GM23338 (cell line): Measurements from ENCODE around the gene ANO6. TPM values are rescaled to one million over a fixed set of nuclear protein-coding genes. Genes with fewer than 3 reads are reported as not detected.

Experiments used
- EZH2phosphoT487 ChIP-seq: fragments of 200-600 bp; sonication (generic); IDR thresholded peaks from one replicate; pipeline ENCODE4 v1.8.1; 2018; ENCODE audit warnings: antibody characterized with exemption; ENCODE audit not compliant: unreplicated experiment
- JUNB ChIP-seq: IDR thresholded peaks from one replicate; pipeline ENCODE4 v1.6.1; 2016; ENCODE audit warnings: antibody characterized with exemption; ENCODE audit not compliant: unreplicated experiment
- ZNF331 ChIP-seq: fragments of 250-450 bp; sonication (Bioruptor Pico); IDR thresholded peaks from 2 replicates; pipeline ENCODE4 v1.5.0; 2020; ENCODE audit warnings: low read depth, mild to moderate bottlenecking, moderate library complexity
- ZNF462 ChIP-seq: fragments of 250-450 bp; sonication (Bioruptor Pico); IDR thresholded peaks from 2 replicates; pipeline ENCODE4 v1.5.0; 2020; ENCODE audit warnings: mild to moderate bottlenecking, moderate library complexity
- polyA plus RNA-seq: library from polyadenylated mRNA; unstranded; fragments of >200 nt; fragmentation: Nextera tagmentation; extraction: Ambion mirVana; gene quantifications from 2 replicates; pipeline ENCODE4 v1.2.1, GENCODE V29; 2016
- total RNA-seq: library from RNA; depleted of rRNA; stranded (reverse); fragments of >200 nt; shearing (Covaris generic); gene quantifications from 2 replicates; pipeline ENCODE4 v1.2.3, GENCODE V29; 2014
- TF ChIP-seq, protein P1 (sequence below): IDR thresholded peaks from one replicate; pipeline ENCODE4 v1.6.1; 2018; ENCODE audit warnings: antibody characterized with exemption; ENCODE audit not compliant: unreplicated experiment
- TF ChIP-seq, protein P2 (sequence below): IDR thresholded peaks from 2 replicates; pipeline ENCODE4 v1.6.1; 2016; ENCODE audit warnings: antibody characterized with exemption

Gene ANO6
- total and polyA plus RNA-seq, 2 experiments from 2014 or later: 21.1 to 48.9 TPM

- TF ChIP-seq, protein P1, sequence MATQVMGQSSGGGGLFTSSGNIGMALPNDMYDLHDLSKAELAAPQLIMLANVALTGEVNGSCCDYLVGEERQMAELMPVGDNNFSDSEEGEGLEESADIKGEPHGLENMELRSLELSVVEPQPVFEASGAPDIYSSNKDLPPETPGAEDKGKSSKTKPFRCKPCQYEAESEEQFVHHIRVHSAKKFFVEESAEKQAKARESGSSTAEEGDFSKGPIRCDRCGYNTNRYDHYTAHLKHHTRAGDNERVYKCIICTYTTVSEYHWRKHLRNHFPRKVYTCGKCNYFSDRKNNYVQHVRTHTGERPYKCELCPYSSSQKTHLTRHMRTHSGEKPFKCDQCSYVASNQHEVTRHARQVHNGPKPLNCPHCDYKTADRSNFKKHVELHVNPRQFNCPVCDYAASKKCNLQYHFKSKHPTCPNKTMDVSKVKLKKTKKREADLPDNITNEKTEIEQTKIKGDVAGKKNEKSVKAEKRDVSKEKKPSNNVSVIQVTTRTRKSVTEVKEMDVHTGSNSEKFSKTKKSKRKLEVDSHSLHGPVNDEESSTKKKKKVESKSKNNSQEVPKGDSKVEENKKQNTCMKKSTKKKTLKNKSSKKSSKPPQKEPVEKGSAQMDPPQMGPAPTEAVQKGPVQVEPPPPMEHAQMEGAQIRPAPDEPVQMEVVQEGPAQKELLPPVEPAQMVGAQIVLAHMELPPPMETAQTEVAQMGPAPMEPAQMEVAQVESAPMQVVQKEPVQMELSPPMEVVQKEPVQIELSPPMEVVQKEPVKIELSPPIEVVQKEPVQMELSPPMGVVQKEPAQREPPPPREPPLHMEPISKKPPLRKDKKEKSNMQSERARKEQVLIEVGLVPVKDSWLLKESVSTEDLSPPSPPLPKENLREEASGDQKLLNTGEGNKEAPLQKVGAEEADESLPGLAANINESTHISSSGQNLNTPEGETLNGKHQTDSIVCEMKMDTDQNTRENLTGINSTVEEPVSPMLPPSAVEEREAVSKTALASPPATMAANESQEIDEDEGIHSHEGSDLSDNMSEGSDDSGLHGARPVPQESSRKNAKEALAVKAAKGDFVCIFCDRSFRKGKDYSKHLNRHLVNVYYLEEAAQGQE: no peak
- TF ChIP-seq EZH2phosphoT487 (no peak), JUNB (no peak), ZNF331 (no peak), ZNF462 (no peak)
- TF ChIP-seq, protein P2, sequence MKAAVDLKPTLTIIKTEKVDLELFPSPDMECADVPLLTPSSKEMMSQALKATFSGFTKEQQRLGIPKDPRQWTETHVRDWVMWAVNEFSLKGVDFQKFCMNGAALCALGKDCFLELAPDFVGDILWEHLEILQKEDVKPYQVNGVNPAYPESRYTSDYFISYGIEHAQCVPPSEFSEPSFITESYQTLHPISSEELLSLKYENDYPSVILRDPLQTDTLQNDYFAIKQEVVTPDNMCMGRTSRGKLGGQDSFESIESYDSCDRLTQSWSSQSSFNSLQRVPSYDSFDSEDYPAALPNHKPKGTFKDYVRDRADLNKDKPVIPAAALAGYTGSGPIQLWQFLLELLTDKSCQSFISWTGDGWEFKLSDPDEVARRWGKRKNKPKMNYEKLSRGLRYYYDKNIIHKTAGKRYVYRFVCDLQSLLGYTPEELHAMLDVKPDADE: no peak
Observed at GRCh38 chr12:45281994-45282393, 66.1 kb downstream of the ANO6 start (continued).
